ENCODE data around the gene SPRED2. TPM values are rescaled to one million over a fixed set of nuclear protein-coding genes. Genes with fewer than 3 reads are reported as not detected.

The SPRED2 gene
- polyA plus RNA-seq, 1 donor: 41.2 TPM

DNA sequence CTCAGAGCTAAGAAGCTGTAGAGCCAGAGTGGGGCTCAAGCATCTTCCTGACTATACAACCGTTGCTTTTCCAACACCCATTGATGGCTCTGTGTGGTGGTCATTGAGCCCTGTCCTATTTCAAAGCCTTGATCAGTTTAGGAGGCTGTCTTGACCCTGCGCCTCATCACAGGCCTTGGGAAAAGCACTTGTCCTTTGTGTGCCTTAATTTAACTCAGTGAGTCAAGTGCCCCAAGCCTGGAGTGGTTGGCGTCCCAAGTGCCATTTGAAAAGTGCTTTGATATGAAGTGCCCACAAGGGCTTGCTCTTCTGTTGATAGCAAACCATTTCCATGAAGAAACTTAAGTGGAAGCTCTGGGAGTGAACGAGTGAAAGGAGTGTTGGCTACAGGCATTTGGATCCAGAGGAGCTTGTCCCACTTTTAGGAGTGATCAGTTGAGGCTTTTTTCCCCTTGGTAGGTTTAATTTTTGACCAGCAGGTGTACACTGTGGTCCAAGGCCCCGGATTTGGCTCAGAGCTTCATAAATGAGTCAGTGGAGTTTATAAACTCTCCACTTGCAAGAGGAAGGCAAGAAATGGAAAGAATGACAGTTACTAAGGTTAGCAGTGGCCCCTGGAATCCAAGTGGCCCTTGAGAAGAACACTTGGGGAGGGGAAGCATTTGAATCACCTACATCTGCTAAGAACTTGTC lies 154.5 kb downstream of the SPRED2 start:
- DNase-seq: no peak

- no peak for DNase-seq
These were observed 155.3 kb downstream of the SPRED2 start for GRCh38 chr2:65277118-65277517.

DNA sequence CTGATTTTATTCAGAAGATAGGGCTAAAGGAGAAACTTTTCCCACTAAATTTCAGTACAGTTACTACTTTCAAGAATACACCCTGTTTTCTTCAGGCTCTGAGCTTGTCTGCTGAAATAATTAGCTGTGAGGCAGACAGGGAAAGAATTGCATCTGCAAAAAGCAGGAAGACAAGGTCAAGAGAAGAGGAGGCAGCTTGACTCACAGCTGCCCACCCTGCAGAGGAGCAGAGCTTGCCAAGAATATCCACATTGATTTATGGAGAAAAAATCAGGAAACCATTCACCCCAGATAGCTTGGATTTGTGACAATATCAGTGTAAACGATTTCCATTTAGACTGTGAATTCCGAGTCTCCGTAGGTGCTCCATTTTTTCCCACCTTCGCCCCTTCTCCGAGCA lies 155.8 kb downstream of the SPRED2 start:
- DNase-seq: no peak

DNA sequence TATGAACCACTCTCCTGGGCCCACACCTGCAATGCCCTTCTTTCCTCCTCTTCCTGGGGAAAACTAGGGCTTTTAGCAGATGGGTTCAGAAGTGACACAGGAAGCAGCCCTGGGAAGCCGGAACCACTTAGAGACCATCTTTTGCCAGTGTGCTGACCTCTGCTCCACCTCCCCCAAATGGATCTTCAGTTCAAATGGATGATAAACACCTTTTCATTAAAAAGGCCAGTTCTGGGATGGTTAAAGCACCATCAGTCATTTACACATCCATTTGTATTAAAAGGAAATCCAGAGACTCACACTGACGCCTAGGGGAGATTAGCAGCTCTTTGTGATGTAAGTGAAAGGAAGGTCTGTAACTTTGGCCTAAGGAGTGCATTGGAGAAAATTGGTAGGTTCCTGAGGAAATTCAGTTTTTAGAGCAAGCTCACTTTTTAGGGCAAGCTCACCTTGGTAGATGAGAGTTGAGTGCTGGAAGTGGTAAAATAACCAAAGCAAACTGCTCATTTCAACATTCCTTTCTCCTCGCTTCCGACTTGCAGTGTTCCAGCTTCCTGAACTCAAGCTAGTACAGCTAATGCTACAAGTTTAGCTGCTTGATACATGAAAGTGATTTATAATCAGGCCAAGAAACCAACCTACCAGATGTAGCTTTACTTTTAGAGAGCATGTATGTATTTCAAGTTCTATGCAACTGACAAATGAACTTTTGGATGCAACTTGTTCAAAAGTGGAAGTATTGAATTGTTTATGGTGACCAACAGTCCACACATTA lies 157.1 kb downstream of the SPRED2 start:
- DNase-seq: no peak

GRCh38 chr2:65273344-65273743 lies 159.1 kb downstream of the SPRED2 start:
- DNase-seq: no peak

- no peak for DNase-seq
These were observed 163.4 kb downstream of the SPRED2 start for GRCh38 chr2:65268957-65269356.

GRCh38 chr2:65267008-65267407 lies 165.4 kb downstream of the SPRED2 start:
- no peak for DNase-seq

DNA sequence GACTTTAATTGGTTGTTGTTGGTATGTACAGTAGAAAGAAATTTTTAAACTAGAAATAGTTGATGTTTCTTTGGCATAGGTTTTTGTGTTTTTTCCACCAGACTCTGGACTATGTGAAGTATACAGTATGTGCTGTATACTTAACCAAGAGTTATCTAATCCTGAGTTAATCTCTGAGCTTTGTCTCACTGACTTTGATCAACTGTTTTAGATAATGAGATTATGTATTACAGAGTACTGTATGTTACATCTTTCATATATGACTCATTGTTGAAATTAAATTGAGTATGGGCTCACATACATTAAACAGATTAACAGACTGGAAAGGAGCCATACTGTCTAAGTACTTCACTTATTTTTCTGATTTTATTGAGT lies 166.7 kb downstream of the SPRED2 start:
- DNase-seq: no peak

DNA sequence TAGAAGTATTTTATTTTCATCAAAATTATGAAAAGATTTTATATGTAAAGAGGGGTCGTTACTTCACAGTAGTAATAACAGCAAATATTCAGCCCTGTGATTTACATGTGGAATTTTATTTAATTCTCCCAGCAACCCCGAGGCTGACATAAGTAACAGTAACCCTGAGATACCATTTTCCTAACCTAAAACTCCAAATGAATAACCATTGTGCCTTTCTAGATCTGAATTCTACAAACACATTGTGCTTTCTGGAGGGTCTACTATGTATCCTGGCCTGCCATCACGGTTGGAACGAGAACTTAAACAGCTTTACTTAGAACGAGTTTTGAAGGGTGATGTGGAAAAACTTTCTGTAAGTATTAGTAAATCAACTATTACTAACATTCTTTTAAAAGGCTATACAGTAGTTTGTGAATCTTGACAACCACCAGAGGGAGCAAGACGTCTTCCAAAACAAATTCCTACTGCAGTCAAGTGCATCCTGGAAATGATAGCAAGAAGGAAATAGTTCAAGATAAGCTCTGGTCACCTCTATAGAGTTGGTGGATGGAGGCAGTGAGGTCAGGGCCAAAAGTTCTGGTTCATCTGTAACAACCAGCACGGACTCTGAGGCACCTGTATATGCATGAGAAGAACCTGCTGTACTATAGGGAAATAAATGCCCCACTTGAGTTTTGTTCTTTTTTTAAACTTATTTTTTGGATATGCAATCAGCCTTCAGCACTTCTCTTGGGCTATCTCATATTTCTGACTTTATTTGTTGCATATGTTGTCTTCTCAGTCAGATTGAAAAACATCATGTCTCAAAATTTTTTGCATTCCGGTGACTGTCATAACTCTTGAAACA lies 167.4 kb downstream of the SPRED2 start:
- peak; percentile 82 for DNase-seq

- no peak for DNase-seq
These were observed 168.4 kb downstream of the SPRED2 start for GRCh38 chr2:65263986-65264385.

DNA sequence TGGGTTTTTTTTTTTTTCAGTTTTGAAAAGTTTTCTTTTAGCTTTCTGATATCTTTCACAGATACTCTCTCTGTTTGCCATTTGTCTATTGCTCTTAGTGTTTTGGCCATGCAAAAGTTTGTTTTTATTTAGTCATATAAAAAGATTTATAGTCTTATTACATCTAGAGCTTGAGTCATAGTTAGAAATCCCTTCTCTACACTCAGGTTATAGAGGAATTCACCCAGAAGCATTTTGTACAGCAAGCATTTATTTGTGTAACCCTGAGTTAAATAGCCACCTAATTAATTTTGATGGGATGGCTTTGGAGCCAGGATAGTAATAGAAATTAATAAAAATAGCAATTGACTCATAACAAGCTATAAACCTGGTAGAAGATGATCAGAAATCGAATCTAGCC lies 169.1 kb downstream of the SPRED2 start:
- no peak for DNase-seq

- DNase-seq: no peak
These were observed 170.7 kb downstream of the SPRED2 start for GRCh38 chr2:65261676-65262075.

Other genes starting within 250 kb of the SPRED2 start
- 210 TPM for gene ACTR2, start 204.8 kb downstream of the SPRED2 start, polyA plus RNA-seq (ENCODE audit: insufficient read length)